ENCODE results near the gene PARD3B. TPM values are rescaled to one million over a fixed set of nuclear protein-coding genes. Genes with fewer than 3 reads are reported as not detected.

The PARD3B gene
- total RNA-seq, 1 donor from 2014 or later, result 6.5 TPM

DNA sequence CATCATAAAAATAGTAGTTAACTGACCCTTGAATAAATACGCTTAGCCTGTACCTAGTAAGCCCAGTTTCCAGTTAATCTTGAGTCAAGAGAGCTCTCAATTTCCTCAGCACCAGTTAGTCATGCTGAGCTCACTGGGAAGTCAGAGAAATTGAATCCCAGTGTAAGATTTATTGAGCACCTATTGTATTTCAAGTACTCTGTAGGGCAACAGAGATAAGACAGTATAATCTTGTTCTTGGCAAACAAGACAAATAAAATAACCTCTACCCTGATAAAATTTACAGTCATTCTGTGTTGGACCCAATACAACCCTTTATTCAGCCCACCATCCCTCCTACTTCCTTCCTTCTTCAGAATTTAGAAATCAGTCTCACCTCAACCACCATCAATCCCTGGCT is 1065.2 kb downstream of the PARD3B start:
- no peak overlapping the region for H3K4me3 ChIP-seq (ENCODE audit: low read depth, low read length)
- H3K36me3 ChIP-seq (ENCODE audit: control insufficient read depth, insufficient read depth, low read length), result no peaks in the 10 kb centered on the region
- no peaks in the 10 kb centered on the region for H3K27me3 ChIP-seq (ENCODE audit: control insufficient read depth, insufficient read depth, low read length)
- no peak for DNase-seq (ENCODE audit: low read depth)
- TF ChIP-seq, protein P1, sequence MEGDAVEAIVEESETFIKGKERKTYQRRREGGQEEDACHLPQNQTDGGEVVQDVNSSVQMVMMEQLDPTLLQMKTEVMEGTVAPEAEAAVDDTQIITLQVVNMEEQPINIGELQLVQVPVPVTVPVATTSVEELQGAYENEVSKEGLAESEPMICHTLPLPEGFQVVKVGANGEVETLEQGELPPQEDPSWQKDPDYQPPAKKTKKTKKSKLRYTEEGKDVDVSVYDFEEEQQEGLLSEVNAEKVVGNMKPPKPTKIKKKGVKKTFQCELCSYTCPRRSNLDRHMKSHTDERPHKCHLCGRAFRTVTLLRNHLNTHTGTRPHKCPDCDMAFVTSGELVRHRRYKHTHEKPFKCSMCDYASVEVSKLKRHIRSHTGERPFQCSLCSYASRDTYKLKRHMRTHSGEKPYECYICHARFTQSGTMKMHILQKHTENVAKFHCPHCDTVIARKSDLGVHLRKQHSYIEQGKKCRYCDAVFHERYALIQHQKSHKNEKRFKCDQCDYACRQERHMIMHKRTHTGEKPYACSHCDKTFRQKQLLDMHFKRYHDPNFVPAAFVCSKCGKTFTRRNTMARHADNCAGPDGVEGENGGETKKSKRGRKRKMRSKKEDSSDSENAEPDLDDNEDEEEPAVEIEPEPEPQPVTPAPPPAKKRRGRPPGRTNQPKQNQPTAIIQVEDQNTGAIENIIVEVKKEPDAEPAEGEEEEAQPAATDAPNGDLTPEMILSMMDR (IDR thresholded peaks at IDR 0.05; ENCODE audit: insufficient read depth, low read length, poor library complexity, severe bottlenecking), result no peak

DNA sequence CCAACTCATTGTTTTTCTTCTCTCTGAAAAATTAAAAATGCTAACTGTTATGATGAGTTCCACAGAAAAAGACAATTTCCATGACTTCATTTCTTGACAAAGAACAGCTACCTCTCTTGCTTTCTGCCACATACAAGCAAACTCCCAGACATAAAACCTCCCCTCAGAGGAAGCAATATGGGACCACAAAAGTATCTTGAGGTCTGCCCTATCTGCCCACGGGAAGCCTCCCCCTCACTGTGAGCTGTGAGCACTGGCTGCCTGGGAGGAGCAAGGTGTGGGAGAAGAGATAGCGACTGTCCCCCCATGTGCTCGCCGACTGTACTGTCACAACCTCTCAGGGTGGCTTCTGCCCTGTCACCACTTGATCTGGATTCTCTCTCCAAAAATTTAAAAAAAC is 1067.4 kb downstream of the PARD3B start:
- no peaks in the 10 kb centered on the region for H3K27me3 ChIP-seq (ENCODE audit: control insufficient read depth, insufficient read depth, low read length)

DNA sequence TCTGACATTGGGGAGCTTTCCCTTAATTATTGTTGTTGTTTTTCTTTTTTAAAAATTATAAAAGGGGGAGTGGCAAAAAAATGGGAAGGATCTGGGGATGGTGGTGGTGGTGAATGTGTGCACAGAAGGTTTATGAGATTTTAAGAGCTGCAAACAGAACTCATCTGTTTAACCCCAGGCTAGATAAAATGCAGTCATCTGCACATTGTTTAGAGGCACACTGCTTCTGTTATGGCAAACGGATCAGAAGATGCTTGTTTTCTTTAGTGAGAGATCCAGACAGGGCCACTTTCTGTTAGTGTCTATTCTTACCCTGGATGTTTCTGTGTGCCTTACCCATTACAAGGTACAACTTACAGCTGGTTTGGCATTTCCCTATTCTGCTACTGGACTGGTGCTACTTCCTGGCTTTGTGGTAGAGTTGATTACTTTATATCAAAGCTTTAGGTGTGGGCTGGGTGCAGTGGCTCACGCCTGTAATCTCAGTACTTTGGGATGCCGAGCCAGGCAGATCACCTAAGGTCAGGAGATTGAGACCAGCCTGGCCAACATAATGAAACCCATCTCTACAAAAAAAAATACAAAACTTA is 1068.8 kb downstream of the PARD3B start:
- Histone ChIP-seq H3K36me3 (ENCODE audit: control insufficient read depth, insufficient read depth, low read length) (no peaks in the 10 kb centered on the region), H3K4me3 (ENCODE audit: low read depth, low read length) (no peak overlapping the region), H3K27me3 (ENCODE audit: control insufficient read depth, insufficient read depth, low read length) (no peaks in the 10 kb centered on the region)
- DNase-seq (ENCODE audit: low read depth), result no peak
- TF ChIP-seq, protein P1 (IDR thresholded peaks at IDR 0.05; ENCODE audit: insufficient read depth, low read length, poor library complexity, severe bottlenecking), result no peak

More for the DNA sequence above, 1067.4 kb downstream of the PARD3B start:
- H3K36me3 ChIP-seq (ENCODE audit: control insufficient read depth, insufficient read depth, low read length), result no peaks in the 10 kb centered on the region
- H3K4me3 ChIP-seq (ENCODE audit: low read depth, low read length), result no peak overlapping the region
- no peak for DNase-seq (ENCODE audit: low read depth)
- TF ChIP-seq, protein P1 (IDR thresholded peaks at IDR 0.05; ENCODE audit: insufficient read depth, low read length, poor library complexity, severe bottlenecking), result no peak

DNA sequence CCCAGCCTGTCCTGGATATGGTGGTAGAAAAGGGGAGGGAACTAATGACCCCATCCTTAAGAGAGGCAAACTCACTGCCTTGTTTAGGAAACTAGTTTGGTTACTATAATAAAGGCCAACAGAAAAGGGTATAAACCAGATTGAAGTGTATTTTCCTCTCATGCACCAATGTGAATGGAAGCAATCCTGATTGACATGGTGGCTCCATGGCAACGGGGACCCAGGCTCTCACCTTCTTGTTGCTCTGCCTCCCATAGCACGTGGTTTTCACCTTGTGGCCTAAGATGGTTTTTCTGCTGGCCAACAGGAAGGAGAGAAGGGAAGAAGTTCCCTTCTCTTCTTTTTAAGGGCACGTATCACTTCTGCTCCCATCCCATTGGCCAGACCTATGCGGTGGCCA is 1069.7 kb downstream of the PARD3B start:
- DNase-seq (ENCODE audit: low read depth), result no peak
- Histone ChIP-seq H3K36me3 (ENCODE audit: control insufficient read depth, insufficient read depth, low read length) (no peaks in the 10 kb centered on the region), H3K27me3 (ENCODE audit: control insufficient read depth, insufficient read depth, low read length) (no peaks in the 10 kb centered on the region), H3K4me3 (ENCODE audit: low read depth, low read length) (no peak overlapping the region)
- TF ChIP-seq, protein P1 (IDR thresholded peaks at IDR 0.05; ENCODE audit: insufficient read depth, low read length, poor library complexity, severe bottlenecking), result no peak

DNA sequence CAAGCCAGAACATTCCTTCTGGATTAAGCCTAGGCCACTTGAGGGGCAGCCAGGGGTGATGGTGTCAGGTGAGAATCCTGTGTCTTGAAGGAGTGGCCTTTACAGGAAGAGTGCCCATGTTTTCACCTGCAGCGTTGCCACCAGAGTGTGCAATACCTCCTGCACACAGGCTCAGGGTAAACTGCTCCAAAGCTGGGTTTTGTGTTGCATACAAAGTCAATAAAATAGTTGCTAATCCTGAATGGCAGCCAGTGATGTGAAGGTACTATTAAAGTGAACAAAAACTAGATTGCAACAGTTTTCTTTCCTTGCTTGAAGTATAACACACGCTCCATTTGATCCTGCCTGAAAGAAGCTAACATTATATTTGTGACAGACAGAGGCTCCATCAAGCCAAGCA is 1072.6 kb downstream of the PARD3B start:
- no peak for DNase-seq (ENCODE audit: low read depth)
- Histone ChIP-seq H3K4me3 (ENCODE audit: low read depth, low read length) (no peak overlapping the region), H3K27me3 (ENCODE audit: control insufficient read depth, insufficient read depth, low read length) (no peaks in the 10 kb centered on the region), H3K36me3 (ENCODE audit: control insufficient read depth, insufficient read depth, low read length) (no peaks in the 10 kb centered on the region)
- TF ChIP-seq, protein P1 (IDR thresholded peaks at IDR 0.05; ENCODE audit: insufficient read depth, low read length, poor library complexity, severe bottlenecking), result no peak

DNA sequence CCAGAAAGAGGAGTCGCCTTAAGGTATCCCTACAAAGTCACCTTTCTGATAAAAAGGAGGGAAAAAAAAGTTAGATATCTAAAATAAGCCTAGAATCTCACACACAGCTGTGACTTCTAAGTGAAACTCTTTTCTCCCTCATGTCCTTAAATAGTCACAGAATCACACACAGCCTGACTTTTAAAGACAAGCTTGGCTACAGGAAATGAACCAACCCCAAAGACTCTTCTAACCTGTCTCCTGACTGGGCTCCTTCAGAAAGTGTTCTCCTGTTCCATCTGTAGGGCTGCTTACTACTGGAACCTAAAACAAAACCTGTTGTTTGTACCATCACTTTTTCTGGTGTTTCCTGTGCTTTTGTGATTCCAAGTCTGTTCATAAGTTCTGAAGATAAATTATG is 1074.3 kb downstream of the PARD3B start:
- TF ChIP-seq, protein P1 (IDR thresholded peaks at IDR 0.05; ENCODE audit: insufficient read depth, low read length, poor library complexity, severe bottlenecking), result no peak
- no peak for DNase-seq (ENCODE audit: low read depth)
- no peak overlapping the region for H3K4me3 ChIP-seq (ENCODE audit: low read depth, low read length)

More for the DNA sequence above, 1074.3 kb downstream of the PARD3B start:
- Histone ChIP-seq H3K36me3 (ENCODE audit: control insufficient read depth, insufficient read depth, low read length) (no peaks in the 10 kb centered on the region), H3K27me3 (ENCODE audit: control insufficient read depth, insufficient read depth, low read length) (no peaks in the 10 kb centered on the region)

All from kidney epithelial cell (primary cell).